HG02642 (cell line): ENCODE data around the gene SERPINH1.
A peak's percentile ranks its signal among the peaks of the same experiment; 100 is the strongest.

Experiments used
- ATAC-seq: cut with Tn5 transposase; IDR thresholded peaks from one replicate; pipeline ENCODE4 v1.9.1; 2021; ENCODE audit warnings: mild to moderate bottlenecking; ENCODE audit not compliant: unreplicated experiment, poor library complexity

SERPINH1 gene

DNA sequence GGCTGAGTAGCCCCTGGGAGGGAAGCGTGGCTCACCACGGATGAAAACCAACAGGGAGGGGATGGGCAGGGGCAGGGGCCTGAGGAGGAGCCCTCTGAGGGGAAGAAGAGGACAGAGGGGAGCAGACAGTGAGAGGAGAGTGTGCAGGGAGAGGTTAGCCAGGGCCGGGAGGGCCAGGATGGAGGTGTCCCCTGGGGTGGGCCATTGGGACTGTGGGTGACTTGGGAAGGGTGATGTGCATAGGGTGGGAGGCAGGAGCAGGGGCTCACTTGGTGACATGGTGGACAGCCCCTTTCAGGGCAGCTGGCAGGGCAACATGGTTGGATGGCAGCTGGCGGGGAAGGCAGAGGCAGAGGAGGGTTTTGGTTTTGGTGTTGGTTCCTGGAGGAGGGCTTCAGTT, 30.7 kb upstream of the SERPINH1 start:
- no peak for ATAC-seq

DNA sequence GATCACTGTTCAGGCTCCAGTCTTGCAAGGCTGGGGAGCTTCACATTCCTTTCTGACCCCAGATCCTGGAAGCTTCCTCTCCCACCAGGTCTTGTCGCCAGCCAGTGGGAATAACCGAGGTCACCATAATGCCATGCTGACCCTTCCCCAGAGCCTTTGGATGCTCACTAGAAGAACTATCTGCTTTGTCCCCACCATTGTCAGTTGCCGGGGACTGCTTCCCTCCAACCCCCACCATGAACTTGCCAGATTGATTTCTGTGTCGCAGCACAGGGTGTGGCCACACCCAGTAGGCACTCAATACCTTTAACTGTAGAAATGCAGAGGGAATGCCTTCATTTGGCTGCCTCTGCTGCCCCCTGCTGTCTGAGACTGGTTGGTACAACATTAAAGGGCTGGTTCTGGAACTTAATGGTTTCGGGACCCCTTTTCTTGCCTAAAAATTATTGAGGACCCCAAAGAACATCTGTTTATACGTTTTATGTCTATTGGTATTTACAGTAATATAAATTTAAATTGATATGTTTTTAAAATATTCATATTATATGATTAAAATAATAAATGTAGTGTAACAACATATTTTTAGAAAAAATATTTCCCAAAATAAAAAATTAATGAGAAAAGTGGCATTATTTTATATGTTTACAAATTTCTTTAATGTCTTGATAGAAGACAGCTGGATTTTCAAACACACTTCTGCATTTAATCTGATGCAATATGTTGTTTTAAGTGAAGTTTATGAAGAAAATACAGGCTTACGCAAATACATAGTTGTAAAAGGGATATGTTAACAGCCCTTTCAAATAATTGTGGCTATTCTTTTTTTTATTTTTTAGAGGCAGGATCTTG, 29.6 kb upstream of the SERPINH1 start:
- no peak for ATAC-seq

DNA sequence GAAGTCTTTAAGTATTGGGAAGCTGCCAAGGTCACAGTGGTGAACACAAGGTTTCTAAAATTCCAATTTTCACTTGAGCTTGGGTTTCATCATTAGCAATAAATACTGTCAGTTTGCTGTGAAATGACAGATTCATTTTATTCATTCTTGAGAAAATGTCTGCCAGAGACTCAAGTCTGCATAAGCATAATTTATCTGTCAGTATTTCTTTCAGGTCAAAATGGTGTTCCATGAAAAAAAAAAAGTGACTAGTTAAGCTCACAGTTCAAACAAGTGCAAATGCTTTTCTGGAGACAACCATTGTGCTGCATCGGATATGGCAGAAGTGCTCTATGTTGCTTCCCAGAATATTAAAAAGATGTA, 28.2 kb upstream of the SERPINH1 start:
- ATAC-seq, result no peak

DNA sequence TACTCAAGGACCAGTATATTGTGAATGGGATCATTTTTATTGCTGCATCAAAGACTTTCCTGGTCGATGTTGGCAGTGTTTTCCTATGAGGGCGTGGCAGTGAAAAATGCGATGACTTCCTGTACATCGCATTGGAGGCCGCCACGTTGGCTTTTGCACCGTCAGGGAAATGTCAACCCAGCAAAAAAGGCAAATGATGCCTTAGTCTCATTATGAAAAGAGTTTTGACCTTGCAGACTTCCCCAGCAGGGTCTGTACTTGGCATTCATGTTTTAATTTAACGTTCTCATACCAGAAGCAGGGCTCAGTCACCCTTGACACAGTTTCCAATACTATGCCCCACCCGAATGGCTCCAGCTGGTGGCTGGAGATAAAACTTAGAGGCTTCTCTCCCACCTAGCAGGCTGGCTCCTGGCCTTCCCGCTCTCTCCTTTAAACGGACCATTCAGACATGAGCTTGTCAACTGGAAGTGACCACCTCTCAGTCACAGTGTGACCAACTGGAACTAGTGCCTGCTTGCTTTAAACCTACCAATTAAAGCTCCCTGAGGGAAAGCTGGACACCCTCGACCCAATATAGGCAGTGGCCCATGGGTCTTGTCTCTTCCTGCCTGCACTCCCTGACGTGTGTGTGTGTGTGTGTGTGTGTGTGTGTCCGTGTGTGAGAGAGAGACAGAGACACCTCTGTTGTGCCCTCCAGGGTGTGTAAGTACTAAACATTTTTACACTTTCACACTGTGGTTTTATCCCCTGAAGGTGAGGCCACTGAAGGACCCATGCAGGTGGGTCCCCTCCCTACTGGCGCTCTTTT, 27.6 kb upstream of the SERPINH1 start:
- no peak for ATAC-seq

DNA sequence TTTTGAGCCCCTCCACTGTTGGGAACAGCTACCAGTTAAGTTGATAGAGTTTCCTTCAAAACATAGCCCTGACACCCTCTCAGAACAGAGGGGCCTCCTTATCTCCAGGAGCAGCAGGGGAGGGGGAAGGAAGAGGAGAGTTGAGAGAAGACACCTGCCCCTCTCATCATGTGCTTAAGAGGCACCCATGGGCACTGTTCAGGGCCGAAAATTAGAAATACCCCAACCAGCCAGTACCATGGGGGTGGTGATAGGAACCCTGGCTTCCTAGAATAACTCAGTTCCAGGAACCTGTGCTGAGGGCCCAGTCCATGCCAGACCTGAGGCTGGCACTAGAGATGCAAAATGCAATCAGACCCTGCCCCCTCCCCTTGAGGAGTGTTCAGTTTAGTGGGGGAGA, 27.0 kb upstream of the SERPINH1 start:
- no peak for ATAC-seq

DNA sequence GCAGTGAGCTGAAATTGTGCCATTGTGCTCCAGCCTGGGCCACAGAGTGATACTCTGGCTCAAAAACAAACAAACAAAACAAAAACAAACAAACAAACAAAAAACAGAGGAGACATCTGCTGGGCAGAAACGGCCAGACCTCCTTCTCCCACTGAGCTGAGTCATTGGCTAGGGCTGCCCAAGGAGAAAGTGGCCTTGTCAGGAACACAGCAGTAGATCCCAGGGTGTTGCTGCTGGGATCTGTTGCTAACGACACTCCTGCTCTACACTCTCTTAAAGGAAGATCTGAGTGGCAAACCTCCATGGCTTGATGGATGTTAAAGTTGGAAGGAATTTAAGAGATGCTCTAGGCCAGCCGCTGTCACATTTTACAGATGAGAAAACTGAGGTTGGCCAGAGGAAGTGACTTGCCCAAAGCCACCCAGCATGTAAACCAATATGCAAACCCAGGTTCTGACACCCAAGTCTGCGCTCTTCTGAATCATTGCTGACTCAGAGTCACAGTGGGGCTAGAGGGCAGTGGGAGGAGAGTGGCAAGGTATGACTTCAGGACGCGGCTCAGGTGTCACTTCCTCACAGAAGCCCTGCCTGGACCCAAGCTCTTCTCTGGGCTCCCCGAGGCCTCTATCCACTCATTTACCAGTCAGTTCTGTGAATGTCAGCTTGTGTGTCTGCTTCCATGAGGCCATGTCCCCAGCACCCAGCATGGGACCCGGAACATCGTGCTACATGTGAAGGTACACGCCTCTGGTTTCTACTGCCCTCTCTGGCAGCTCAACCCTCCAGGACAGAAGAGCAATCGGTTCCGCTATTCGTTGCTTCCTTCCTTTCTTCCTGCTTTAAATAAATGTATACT, 25.0 kb upstream of the SERPINH1 start:
- ATAC-seq, result peak; percentile 84

DNA sequence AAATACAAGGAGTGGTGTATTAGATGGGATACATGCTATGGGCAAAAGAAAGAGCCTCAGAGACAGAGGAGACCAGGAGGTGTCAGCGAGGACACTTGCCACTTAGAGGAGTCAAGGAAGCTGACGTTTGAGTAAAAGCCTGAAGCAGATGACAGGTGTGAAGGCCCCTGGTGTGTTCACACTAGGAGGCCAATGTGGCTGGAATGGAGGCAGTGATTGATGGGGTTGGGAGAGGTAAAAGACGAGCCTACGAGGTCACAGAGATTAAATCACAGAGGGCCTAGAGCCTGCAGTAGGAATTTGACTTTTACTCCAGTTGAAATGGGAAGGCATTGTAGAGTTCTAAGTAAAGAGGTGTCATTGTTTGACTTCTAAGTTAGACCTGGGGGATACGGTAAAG, 24.3 kb upstream of the SERPINH1 start:
- no peak for ATAC-seq

DNA sequence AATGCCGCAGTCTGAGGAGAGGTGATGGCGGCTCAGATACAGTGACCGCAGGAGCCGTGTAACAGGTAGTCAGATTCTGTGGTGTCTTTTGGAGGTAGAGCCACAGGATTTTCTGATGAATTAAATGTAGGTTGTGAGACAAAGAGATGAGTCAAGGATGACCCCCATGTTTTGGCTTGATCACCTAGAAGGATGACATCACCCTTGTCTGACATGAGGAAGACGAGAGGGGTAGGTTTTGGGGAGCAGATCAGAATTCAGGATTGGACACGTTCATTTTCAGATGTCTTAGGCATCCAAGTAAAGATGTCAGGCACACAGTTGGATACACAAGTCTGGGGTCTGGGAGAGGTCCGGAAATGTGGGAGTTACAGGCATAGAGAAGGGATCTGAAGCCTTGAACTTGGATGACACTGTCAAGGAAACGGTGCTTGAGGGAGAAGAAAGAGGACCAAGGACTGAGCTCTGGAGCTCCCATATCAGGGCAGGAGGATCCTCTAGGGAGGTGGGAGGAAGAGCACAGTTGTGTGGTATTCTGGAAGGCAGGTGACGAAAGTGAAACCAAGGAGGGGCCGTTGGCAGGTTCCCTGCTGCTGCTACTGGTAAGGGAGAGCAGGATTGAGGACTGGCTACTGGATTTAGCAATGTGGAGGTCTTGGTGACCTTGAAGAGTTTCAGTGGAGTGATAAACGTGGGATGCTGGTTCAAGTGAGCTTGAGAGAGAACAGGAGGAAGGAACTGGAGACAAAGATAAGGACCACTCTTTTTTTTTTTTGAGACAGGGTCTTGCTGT, 23.7 kb upstream of the SERPINH1 start:
- no peak for ATAC-seq

DNA sequence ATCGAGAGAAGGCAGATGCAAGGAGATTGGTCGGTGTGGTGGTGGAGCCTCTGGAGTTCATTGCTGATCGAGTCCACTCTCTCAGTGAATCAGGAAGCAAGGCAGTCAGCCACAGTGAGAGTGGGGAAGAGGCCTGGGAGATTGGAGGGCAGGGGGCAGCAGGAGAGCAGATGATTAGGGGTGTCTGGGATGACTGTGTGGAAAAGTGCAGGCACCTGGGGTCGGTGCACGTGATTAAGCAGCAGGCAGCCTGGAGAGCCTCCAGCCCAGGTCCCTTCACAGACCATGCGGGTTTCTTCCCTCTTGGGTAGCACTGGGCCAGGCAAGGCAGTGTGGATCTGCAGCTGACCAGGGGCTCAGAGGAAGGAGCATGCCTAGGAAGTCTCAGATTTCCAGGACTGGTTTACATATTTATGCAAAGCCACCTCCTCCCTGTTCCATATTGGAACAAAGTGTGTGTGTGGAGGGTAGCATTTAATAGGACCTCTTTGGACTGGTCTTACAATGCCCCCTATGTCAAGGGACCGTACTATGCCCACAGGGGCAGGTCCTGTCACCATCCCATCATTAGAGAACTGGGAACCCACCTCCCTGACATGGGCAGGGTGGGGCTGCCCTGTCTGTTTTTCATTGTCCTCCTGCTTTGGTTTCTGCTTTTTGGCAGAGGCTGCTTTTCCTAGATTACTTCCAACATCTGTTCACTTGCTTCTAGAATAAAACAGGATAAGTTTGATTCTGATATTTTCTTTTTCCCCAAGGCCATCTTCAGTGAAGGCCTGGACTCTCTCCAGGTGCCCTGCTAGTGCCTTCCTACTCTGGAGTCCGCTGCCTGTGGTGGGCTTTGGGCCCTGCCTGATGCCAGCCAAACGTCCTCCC, 22.4 kb upstream of the SERPINH1 start:
- no peak for ATAC-seq

DNA sequence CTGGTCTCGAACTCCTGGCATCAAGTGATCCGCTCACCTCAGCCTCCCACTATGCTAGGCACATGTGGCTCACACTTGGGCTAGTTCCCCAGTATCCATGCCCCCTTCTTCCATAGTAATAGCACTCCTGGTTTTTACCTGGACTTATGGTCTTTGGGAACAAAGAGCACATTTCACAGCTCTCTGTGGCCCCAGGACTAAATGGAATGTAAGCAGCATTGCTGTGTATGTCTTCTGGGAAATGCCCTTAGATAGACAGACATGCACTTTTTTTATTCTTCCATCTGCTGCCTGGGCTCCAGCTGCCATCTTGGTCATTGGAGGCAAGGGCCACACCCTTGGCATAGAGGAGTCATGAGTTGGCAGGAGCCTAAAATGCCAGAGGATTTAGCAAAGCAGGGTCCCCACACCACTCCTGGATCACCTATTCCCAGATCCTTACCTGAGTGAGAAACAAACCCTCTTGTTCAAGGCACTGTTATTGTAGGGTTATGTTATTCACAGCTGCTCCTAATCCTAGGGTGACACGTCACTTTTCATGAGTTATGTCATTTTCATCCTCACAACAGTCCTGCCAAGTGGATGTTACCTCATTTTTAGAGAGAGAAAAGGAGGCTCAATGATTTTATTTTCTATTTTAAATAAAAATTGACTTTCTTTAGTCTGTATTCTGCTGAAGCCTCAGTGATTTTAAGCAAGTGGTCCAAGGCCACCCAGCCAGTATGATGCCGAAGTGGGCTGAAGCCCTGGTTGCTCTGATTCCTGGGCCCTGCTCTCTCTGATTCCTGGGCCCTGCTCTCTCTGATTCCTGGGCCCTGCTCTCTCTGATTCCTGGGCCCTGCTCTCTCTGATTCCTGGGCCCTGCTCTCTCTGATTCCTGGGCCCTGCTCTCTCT, 20.6 kb upstream of the SERPINH1 start:
- ATAC-seq, result no peak

DNA sequence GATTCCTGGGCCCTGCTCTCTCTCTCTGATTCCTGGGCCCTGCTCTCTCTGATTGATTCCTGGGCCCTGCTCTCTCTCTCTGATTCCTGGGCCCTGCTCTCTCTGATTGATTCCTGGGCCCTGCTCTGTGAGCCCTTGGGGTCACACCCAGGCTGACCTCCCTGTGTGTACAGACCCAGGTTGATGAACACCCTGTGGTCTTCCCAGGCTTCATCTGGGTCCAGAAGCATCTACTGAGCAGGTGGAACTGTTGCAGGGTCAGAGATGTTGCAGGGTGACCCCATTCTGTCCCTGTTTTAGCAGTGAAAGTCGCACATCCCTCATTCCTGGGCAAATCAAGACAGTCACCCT, 20.0 kb upstream of the SERPINH1 start:
- ATAC-seq, result no peak

DNA sequence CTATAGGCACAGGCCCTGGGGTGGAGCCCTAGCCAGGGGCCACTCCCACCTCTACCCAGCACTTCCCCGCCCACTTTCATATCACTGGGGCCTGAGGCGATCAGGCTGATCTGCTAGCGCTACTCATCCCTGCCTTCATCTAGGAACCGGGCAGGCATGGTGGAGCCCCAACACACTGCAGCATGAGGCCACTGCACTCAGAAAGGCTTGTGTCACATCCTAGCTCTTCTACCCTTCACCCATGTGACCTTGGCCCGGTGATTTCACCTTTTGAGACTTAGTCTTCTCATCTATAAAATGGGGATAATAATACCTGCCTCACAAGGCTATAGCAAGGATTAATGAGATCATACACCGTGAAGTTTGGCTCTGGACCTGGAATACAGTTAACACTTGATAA, 18.2 kb upstream of the SERPINH1 start:
- no peak for ATAC-seq

DNA sequence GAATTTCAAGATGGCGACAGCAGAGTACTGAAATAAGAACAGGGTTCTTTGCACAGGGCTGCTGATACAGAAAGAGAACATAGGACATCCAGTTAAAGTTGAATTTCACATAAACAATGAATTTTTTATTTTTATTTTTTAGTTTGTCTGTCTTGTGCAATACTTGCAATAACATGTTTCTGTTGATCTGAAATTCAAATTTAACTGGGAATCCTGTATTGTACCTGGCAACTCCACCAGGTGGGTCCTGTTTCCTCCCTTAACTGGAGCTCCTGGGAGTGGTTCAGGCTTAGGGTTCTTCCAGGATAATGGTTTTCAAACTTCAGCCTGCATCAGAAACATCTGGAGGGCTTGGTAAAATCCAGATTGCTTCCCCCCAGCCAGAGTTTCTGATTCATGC, 14.9 kb upstream of the SERPINH1 start:
- no peak for ATAC-seq

DNA sequence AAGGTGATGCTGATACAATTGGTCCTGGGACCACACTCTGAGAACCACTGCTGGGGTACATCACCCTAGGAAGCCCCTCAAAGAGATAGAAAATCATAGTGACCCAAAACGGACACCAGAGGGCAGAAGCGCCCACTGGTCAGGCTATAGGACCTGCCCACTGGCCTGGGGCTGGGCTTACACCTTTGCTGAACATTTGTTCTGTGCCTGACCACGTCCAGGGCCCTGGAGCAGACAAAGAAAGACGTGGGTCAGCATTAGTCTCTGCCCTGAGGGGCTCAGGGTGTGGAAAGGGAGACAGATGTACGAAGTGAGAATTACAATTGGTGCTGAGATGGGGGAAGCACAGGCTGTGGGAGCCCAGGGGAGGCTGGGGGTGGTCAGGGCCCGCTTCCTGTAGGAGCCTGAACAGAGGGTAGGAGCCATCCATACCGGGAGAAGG, 14.4 kb upstream of the SERPINH1 start:
- no peak for ATAC-seq

DNA sequence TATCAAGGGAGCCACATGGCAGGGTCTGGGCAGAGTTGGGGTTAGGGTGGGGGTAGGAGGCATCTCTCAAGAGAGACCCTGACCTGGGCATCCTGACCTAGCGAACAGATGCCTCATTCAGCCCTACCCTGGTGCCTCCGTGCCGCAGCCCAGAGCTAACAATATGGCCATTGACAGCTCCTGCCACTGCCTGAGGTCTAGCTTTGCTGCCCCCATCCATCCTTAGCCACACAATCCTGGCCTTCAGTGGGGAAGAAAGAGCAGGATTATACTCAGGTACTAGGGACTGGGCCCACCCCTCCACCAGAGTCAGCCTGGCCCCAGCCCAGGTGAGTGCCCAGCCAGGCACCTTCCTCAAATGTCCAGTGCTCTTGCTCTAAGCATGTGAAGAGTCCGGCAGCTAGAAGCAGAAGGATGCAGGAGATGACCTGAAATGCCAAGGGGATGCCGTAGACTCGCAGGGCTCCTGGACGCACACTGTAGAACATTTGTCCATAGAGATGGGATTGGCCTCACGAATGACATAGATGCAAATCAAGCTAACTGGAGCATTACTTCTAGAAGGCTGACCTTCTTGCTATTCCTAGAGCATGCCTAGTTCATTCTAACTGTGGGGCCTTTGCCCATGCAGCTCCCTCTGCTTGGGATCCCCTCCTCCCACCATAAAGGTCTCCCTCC, 13.3 kb upstream of the SERPINH1 start:
- no peak for ATAC-seq

DNA sequence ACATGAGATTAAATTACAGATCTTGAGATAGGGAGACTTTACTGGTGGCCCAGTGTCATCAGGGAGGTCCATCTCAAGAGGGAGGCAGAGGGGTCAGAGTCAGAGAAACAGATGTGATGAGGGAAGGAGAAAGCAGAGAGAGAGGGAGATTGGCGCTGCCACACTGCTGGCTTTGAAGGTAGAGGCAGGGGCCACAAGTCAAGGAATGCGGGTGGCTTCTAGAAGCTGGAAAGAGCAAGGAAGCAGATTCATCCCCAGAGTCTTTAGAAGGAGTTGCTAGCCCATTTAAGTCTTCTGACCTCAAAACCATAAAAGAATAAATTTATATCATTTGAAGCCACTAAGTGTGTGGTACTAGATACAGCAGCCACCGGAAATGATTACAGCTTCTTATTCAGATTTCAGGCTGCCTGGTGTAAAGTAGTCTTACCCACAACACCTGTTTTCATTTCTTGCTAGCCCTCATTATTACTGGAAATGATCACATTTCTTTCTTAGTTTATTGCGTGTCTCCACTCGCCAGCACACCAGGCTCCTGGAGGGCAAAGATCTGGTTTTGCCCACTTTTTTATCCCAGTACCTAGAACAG, 12.6 kb upstream of the SERPINH1 start:
- no peak for ATAC-seq

DNA sequence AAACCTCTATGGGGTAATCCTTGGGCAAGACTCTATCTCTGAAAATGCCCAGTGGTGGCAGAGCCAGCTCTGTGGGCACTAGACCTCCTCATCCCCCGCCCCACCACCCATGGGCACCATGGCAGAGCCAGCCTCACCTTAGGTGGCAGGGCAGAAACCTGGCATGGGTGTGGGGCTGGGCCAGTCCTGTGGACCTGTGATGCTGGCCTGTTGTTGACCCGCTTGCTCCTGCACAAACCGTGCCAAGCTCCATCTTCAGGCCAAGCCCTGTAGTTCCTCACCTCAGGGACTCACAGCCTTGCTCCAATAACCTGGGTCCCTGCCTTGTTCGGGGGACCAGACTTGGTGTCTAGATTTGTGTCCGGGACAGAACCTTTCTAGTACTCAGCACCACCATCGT, 8.9 kb upstream of the SERPINH1 start:
- ATAC-seq, result no peak
